Activated effector memory CD4-positive, alpha-beta T cell treated with anti-CD3 and anti-CD28 coated beads, Interleukin-2, amount 50 U/mL, for 16 hours (primary cell): ENCODE data around the gene DTNA.
"Not testable (repeated sequence)": the region's sequence is repeated elsewhere in the genome, so short reads cannot be mapped to it uniquely, and the experiment has no call there.

Source experiments
- DNase-seq: peaks from one replicate; pipeline ENCODE4 v3.0.0-alpha.2; 2020

Gene DTNA

GRCh38 chr18:34864836-34865497, 154.9 kb downstream of the DTNA start:
- DNase-seq = no peak

DNA sequence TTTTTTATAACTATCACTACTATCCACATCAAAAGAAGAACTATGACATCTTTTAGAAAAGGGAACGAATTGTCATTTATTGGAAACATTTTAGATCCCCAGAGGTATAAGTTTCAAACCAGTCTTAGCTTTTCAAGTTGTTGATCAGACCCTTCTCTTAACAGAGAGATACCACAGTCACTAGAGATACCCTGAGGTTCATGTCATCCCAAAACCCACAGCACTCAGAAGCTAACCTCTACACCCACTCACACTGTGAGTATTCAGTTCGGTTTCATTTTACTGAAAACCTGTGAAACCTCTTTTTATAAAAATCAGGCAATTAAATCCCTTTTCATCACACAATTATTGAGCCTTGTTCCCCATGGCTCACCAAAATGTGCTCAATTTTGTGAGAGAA, 156.2 kb downstream of the DTNA start:
- no peak for DNase-seq

DNA sequence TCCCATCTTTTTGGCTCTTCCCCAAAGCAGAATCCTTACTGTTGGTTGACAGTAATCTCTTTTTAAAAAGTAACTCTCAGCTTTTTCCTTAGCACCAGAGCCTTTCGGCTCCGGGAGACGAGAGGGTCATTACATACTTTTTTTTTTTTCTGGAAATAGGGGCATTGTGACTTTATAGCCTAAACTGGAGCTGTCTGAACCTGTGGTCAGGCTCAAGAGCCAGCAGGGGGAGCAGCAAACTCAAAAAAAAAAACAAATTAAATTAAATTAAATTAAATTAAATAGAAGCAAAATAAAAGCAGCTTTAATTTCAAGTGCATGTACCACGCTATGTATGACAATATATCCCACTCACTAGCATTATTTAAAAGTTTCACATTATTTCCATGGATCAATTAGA, 156.6 kb downstream of the DTNA start:
- DNase-seq = no peak

DNA sequence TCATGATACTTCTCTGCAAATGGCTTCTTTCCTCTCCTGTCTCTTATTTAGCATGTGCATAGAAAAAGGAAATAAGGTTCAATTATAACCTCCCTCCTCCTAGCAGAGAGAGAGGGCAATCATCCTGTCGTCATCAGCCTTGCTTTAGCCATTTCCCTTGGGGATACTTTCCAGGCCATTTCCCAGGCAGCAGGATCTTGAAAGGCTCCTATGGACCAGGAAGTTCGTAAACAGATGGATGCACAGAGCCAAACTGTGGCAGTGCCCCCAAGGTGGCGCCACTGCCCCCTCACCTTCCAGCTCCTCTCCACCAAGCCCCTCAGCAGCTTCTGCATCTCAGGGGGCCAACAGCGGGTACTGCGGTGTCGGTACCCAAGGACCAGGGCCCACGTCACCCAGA, 157.4 kb downstream of the DTNA start:
- no peak for DNase-seq

GRCh38 chr18:34870555-34871310, 160.6 kb downstream of the DTNA start:
- DNase-seq = no peak

GRCh38 chr18:34871435-34871834, 161.3 kb downstream of the DTNA start:
- DNase-seq = no peak

- DNase-seq = no peak
Measured at GRCh38 chr18:34872066-34872465, 162.0 kb downstream of the DTNA start.

DNA sequence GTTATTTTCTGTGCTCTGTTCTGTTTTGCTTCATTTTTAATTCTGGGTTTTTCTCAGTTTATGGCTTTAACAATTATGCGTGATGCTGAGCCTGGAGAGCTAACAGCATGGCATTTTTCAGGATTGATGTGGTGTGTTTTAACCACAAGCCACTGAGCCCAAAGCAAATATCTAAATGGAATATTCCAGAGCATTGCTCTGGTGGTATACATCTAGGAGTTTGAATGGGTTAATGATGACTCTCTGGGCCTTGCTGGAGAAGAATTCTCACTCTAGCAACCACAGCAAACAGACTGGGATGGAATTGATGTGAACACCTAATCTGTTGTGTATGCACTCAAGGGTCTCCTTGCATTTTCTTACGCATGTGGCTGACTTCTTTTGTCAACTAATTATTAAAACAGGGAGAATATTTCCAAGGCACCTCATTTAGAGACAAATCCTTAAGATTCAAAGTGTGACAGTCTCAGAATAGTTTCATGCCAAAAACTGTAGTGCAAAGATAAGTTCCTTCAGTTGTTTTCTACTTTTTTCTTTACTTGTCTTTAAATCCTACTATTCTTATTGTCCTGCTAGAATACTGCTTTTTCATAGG, 164.0 kb downstream of the DTNA start:
- no peak for DNase-seq

GRCh38 chr18:34875150-34875549, 165.1 kb downstream of the DTNA start:
- no peak for DNase-seq

DNA sequence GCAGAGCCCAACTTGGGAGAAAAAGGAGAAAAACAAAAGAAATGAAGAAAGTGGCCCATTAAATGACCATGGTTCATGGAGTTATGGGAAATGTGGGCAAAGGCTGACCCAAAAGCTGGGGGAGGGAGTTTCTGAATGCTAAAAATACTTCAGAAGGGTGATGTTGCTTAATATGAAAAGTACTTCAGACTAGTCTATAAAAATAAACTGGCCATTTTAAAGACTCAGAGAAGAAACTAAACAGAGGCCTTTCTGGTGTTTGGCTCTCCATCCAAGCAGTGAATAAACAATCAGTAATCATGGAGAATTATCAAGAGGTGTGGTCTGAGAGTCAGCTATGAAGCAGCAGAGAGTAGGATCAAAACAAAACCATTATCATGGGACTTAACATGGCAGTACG, 170.3 kb downstream of the DTNA start:
- no peak for DNase-seq

GRCh38 chr18:34880882-34881834, 171.1 kb downstream of the DTNA start:
- no peak for DNase-seq

DNA sequence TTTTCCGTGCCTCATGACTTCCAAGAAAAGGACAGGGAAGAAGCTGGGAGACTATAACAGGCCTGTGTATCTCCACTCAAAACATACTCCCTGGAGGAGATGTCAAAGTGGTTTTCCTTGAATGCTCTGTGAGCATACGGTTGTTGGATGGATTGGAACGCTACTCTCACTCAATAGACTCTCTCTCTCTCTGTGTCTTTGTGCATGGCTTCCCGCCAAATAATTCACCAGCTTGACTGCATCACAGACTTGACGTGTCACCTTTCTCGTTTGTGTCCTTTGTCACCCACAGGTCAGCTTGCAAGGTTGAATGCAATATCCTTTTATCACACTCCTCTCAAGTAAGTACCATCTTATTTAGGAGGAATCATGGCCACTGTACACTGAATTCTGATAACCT, 174.3 kb downstream of the DTNA start:
- DNase-seq = no peak

DNA sequence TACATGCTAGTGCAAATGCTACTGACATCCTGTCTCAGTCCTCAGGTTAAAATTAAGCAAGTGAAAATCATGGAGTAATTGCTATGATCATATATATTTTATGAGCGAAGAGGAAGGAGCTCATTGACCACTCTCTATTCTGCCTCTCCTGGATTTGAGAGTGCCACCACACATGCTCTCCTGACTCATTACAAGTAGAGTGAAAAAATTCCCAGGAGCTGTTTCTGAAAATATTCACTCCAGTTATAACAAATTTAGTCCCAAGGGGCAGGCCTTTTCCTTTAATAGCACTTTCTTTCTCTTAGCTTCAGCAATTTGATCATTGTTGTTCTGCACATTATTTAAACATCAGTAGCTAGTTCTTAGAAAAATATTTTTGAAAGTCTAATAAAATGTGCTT, 176.1 kb downstream of the DTNA start:
- DNase-seq = no peak

DNA sequence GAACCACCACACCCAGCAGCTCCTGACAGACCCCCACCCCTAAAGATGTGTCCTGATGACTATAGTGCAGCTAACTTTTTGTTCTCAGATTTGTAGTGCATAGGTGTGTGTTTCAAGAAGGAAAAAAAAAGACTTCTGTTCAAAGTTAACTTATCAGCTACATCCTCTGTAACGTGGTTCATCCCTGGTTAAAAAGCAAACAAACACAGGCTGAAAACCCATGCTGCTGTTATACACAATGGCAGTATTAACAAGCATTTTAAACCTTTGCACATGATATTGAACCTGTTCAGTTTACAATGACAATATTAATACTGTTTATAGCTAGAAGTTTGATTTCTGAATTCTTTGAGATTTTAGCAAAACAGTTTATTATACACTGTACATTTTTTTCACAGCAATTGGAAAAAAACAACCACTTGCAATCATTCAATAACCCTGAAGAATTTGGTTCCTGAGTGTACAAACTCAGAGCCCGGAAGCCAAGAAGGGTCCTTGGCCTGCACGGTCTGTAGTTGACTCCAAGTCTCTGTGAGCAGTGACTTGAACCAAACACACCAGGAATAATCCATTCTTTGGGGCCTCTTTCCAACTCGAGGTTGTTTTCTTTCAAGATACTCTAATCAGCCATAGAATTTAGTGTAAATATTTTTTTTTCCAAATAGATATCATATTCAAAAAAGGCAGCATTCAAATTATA, 177.9 kb downstream of the DTNA start:
- DNase-seq = no peak

DNA sequence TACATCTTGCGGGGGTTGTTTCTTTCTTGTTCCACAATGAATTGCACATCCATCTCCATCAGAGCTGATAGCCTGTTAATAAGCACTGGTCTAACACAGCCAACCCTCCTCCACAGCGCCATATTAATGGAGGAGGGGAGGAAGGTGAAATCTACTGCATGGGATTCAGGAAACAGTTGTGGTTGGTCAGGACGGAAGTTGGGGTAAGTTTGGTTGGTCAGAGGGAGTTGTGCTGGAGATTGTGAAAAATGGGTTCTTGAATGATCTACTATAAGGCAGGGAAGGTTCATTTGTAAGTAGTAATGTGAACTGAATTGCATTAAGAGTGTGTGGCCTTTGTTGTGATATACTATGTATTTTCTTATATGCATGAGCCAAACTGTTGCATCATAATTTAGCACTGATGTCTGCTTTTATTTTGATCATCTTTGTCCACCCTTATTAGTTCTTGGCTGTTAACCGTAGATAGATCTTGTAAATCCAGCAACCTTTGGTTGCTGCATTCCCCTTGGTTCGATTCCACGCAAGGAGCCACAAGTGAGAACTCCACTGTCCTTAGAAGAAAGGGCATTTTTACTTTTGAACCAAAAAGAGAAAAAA, 180.5 kb downstream of the DTNA start:
- DNase-seq = no peak

DNA sequence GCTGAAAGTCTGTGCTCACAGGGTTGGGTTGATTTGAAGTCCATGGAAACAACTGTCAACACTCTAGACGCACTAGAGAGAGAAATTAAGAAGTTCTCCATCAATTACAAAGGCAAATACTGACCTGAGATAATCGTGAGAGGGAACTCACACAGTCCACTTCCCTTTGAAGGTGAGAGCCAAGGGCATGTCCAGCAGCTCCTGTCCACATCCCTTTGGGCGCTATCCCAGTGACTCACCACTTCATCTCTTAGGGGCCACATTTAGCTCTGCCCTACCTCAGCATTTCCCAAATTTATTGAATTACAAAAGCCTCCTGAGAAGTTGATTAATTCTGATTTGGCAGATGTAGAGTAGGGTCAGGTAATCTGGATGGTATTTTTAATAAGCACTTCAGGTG, 182.3 kb downstream of the DTNA start:
- DNase-seq = no peak

DNA sequence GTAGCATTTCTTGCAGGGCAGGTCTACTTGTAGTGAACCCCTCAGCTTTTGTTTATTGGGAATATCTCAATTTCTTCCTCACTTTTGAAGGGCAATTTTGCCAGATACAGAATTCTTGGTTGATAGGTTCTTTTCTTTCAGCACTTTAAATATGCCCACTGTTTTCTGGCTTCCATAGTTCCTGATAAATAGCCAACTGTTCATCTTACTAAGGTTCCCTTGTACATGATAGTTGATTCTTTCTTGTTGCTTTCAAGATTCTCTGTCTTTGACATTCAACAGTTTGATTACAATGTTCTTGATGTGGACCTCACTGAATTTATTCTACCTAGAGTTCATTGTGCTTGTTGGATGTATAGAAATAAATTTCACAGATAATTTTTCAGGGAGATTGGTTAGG, 183.1 kb downstream of the DTNA start:
- DNase-seq = no peak

DNA sequence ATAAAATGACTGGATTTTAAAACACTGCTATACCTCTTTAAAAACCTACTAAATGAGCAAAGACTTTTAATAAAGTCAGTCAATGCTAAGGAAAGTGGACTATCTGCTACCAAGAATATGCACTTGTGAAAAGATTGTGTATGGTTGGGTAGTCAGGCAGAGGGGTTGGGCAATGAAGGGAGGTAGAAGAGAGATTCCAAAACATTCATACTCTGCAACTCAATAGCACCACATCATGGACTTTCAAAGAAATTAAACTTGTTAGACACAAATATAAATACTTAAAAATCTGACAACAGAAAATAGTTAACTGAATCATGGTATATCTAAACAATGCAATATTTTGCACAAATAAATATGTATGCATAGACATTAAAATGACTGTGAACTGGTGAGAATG, 191.2 kb downstream of the DTNA start:
- no peak for DNase-seq

- no peak for DNase-seq
Measured at GRCh38 chr18:34904994-34905393, 194.9 kb downstream of the DTNA start.

GRCh38 chr18:34906985-34907384, 196.9 kb downstream of the DTNA start:
- DNase-seq = not testable (repeated sequence)

GRCh38 chr18:34909637-34910364, 199.7 kb downstream of the DTNA start:
- DNase-seq = no peak
